ENCODE data around the gene KCNQ2. TPM values are rescaled to one million over a fixed set of nuclear protein-coding genes. Genes with fewer than 3 reads are reported as not detected.

The KCNQ2 gene
- total RNA-seq, 1 experiment from 2014 or later, result not detected

DNA sequence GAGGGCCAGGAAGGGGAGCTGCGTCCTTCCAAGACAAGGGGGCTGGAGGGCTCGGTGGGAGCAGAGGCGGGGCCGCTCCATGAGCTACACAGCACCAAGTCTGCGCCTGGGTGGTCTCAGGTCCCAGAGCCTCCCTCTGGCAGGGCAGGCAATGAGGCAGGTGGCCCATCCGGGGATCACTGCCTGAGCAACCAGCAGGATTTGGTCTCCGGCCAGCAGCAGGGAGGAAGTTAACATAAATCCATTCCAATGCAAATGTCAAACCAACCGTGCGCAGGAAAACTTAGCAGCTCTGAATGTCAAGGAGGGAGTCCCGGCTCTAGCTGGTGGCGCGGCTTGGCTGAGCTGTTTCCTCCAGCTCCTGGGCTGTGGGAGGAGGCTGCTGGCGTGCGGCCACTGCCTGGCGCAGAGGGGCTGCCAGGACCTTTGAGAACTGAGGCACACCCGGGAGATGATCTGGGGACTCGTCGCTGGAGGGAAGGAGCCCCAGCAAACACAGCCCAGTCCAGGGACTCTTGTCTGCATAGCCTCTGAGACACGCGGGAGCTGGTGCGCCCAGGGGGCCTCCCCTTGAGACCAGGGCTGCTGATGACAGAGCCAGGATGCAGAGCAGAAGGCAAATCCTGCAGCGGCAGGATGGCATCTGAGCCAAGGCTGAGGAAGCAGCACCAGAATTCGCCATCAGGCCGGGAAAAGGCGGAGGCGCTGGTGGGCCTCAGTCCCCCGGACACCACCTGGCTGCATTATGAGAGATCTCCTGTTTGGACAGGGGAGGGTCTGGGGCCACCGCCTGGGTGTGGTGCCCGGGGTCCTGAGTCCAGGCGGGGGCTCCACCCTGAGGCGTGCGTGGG is 78.2 kb downstream of the KCNQ2 start:
- BruUV-seq (replicated peaks), result no TSS peak
- no peak overlapping the region for H3K27ac Mint-ChIP-seq (ENCODE audit: low read depth, unreplicated experiment)
- no peaks in the 10 kb centered on the region for H3K4me1 Mint-ChIP-seq (ENCODE audit: insufficient read depth, unreplicated experiment)
- H3K36me3 Mint-ChIP-seq (ENCODE audit: insufficient read depth, unreplicated experiment), result no peaks in the 10 kb centered on the region
- no peak for DNase-seq (ENCODE audit: unreplicated experiment)
- TF ChIP-seq, protein P1, sequence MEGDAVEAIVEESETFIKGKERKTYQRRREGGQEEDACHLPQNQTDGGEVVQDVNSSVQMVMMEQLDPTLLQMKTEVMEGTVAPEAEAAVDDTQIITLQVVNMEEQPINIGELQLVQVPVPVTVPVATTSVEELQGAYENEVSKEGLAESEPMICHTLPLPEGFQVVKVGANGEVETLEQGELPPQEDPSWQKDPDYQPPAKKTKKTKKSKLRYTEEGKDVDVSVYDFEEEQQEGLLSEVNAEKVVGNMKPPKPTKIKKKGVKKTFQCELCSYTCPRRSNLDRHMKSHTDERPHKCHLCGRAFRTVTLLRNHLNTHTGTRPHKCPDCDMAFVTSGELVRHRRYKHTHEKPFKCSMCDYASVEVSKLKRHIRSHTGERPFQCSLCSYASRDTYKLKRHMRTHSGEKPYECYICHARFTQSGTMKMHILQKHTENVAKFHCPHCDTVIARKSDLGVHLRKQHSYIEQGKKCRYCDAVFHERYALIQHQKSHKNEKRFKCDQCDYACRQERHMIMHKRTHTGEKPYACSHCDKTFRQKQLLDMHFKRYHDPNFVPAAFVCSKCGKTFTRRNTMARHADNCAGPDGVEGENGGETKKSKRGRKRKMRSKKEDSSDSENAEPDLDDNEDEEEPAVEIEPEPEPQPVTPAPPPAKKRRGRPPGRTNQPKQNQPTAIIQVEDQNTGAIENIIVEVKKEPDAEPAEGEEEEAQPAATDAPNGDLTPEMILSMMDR (IDR thresholded peaks at IDR 0.05; ENCODE audit: unreplicated experiment), result no peak
- CTCF ChIA-PET, result interaction anchor here (0.7 to 1.0 kb wide), 2 partner anchors 102 to 297 kb away, joined by 3 read pairs; no protein-coding TSS in a partner anchor
- intact Hi-C loops (cut with micrococcal nuclease), result no loop called here
- POLR2A ChIA-PET, result no interaction called here
- no peak overlapping the region for H3K4me3 Mint-ChIP-seq (ENCODE audit: unreplicated experiment)
- H3K27me3 Mint-ChIP-seq (ENCODE audit: insufficient read depth, unreplicated experiment), result peaks cover 52% of the 10 kb centered on the region
- H3K9me3 Mint-ChIP-seq (ENCODE audit: unreplicated experiment), result peaks cover 7% of the 10 kb centered on the region

DNA sequence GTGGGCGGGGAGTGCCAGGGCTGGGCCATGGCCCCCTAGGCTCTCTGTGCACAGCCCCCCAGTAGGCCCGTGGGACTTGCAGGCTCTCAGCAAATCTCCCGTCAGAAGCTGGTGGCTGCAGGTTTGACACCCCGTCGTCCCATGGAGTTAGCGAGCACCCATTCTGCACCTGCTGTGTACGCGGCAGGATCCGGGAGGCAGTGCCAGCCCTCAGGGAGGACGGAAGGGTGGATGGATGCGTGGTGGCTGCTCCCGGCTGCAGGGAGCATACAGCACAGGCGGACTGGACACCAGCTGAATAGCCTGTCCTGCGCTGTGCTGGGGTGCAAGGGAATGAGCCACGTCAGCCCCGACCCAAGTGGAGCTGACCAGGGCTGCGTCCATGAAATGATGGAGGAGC is 78.9 kb downstream of the KCNQ2 start:
- Mint-ChIP-seq H3K4me3 (ENCODE audit: unreplicated experiment) (no peak overlapping the region), H3K4me1 (ENCODE audit: insufficient read depth, unreplicated experiment) (no peaks in the 10 kb centered on the region), H3K9me3 (ENCODE audit: unreplicated experiment) (peaks cover 7% of the 10 kb centered on the region), H3K27ac (ENCODE audit: low read depth, unreplicated experiment) (no peak overlapping the region), H3K27me3 (ENCODE audit: insufficient read depth, unreplicated experiment) (peaks cover 53% of the 10 kb centered on the region), H3K36me3 (ENCODE audit: insufficient read depth, unreplicated experiment) (no peaks in the 10 kb centered on the region)
- intact Hi-C loops (cut with micrococcal nuclease), result no loop called here
- ChIA-PET CTCF (interaction anchor here (0.5 to 1.0 kb wide), 3 partner anchors 48 to 103 kb away, joined by 3 read pairs; no protein-coding TSS in a partner anchor), POLR2A (no interaction called here)
- no TSS peak for BruUV-seq (replicated peaks)
- no peak for DNase-seq (ENCODE audit: unreplicated experiment)
- TF ChIP-seq, protein P1 (IDR thresholded peaks at IDR 0.05; ENCODE audit: unreplicated experiment), result no peak

DNA sequence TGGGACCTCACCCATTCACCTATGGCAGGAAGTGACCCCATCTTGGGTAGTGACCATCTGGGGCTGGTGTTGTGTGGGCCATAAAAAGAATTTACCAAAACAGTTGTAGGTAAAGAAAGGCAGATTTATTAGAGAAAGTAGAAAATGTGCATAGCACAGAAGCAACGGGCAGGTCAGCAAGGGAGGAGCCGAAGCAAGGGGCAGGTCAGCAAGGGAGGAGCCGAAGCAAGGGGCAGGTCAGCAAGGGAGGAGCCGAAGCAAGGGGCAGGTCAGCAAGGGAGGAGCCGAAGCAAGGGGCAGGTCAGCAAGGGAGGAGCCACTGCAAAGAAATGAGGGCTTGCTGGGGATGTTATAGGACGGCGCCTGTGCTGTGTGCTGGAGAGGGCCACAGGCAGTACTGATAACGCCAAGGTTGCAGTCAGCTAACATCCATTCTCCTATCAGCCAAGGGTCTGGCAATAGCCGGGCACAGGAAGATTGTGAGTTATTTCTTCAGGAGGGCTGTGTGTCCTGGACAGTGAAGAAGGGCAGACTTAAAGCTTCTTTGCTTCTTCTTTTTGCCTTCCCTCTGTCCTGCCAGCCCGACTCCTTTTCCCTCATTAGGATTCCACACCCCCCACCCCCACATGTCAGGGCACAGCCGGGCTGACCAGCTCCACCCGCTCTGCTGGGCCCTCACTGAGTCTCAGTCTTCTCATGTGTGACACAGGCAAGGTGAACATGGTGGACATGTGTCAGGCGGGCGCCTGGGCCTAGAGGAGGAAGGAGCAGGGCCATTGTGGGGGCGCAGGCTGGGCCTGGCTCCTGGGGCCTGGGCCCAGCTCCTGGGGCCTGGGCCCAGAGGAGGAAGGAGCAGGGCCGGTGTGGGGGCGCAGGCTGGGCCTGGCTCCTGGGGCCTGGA is 79.7 kb downstream of the KCNQ2 start:
- Mint-ChIP-seq H3K4me3 (ENCODE audit: unreplicated experiment) (no peak overlapping the region), H3K27ac (ENCODE audit: low read depth, unreplicated experiment) (no peak overlapping the region), H3K36me3 (ENCODE audit: insufficient read depth, unreplicated experiment) (no peaks in the 10 kb centered on the region), H3K9me3 (ENCODE audit: unreplicated experiment) (peaks cover 13% of the 10 kb centered on the region), H3K4me1 (ENCODE audit: insufficient read depth, unreplicated experiment) (no peaks in the 10 kb centered on the region), H3K27me3 (ENCODE audit: insufficient read depth, unreplicated experiment) (peaks cover 45% of the 10 kb centered on the region)
- TF ChIP-seq, protein P1 (IDR thresholded peaks at IDR 0.05; ENCODE audit: unreplicated experiment), result no peak
- ChIA-PET POLR2A (no interaction called here), CTCF (interaction anchor here (0.5 to 0.6 kb wide), 2 partner anchors 49 to 103 kb away, joined by 3 read pairs; no protein-coding TSS in a partner anchor)
- no TSS peak for BruUV-seq (replicated peaks)
- DNase-seq (ENCODE audit: unreplicated experiment), result no peak
- intact Hi-C loops (cut with micrococcal nuclease), result no loop called here

DNA sequence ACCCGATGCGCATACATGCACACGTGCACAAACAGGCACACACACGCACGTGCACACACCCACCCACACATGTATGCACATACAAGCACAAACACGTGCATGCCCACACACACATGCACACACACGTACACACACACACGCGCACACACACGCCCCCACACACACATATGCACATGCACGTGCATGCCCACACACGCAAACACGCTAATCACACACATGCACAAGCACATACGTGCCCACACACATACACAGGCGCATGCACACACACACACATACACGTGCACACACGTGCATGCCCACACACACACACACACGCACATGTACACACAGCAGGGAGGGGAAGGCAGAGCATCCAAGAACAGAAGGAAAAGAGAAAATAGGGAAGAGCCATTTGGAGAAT is 84.5 kb downstream of the KCNQ2 start:
- TF ChIP-seq, protein P1 (IDR thresholded peaks at IDR 0.05; ENCODE audit: unreplicated experiment), result no peak
- peaks cover 17% of the 10 kb centered on the region for H3K27me3 Mint-ChIP-seq (ENCODE audit: insufficient read depth, unreplicated experiment)
- no peaks in the 10 kb centered on the region for H3K36me3 Mint-ChIP-seq (ENCODE audit: insufficient read depth, unreplicated experiment)
- POLR2A ChIA-PET, result no interaction called here
- H3K9me3 Mint-ChIP-seq (ENCODE audit: unreplicated experiment), result peaks cover 39% of the 10 kb centered on the region
- no peak overlapping the region for H3K27ac Mint-ChIP-seq (ENCODE audit: low read depth, unreplicated experiment)
- intact Hi-C loops (cut with micrococcal nuclease), result no loop called here
- no peaks in the 10 kb centered on the region for H3K4me1 Mint-ChIP-seq (ENCODE audit: insufficient read depth, unreplicated experiment)
- H3K4me3 Mint-ChIP-seq (ENCODE audit: unreplicated experiment), result no peak overlapping the region
- CTCF ChIA-PET, result no interaction called here
- no peak for DNase-seq (ENCODE audit: unreplicated experiment)
- no TSS peak for BruUV-seq (replicated peaks)
